Measurements from ENCODE around the gene BTD.

BTD gene

DNA sequence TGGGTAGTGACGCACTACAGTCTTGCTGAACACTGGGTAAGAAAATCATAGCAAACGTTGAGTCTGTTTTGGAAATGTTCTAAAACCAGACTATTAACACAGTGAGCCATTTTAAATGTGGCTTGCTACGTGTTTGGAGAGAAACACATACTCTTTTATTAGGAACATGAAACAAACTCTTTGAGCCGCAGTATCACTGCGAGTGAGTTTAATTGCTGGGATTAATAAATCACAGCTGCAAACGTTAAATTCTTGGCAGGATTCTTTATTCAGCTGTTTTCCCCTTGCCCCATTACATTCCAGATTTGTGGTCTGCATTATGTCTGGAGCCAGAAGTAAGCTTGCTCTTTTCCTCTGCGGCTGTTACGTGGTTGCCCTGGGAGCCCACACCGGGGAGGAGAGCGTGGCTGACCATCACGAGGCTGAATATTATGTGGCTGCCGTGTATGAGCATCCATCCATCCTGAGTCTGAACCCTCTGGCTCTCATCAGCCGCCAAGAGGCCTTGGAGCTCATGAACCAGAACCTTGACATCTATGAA is 33.6 kb downstream of the BTD start:
- Histone ChIP-seq H3K79me2 (ENCODE audit: control insufficient read depth, low read length) (no peaks in the 10 kb centered on the region), H3K9me2 (replicated peaks; ENCODE audit: control insufficient read depth, low read length) (no peaks in the 10 kb centered on the region), H4K20me1 (ENCODE audit: control insufficient read depth, insufficient read depth, low read depth, low read length) (no peaks in the 10 kb centered on the region), H3K4me2 (ENCODE audit: low read length) (no peak overlapping the region), H3K4me1 (ENCODE audit: control insufficient read depth, low read length) (peaks cover 12% of the 10 kb centered on the region), H3K9me3 (ENCODE audit: control insufficient read depth, insufficient read depth, low read length) (no peaks in the 10 kb centered on the region), H3K36me3 (ENCODE audit: control insufficient read depth, low read length) (no peaks in the 10 kb centered on the region), H3K27ac (ENCODE audit: low read depth, low read length) (no peak overlapping the region), H3K27me3 (ENCODE audit: control insufficient read depth, low read length) (no peaks in the 10 kb centered on the region), H3K4me3 (ENCODE audit: low read length) (no peak overlapping the region), H3F3A (ENCODE audit: control insufficient read depth, insufficient read depth) (no peaks in the 10 kb centered on the region)
- TF ChIP-seq CTCF (IDR thresholded peaks at IDR 0.05; ENCODE audit: low read depth, low read length, poor library complexity, severe bottlenecking) (no peak), EZH2phosphoT487 (IDR thresholded peaks at IDR 0.05; ENCODE audit: borderline replicate concordance, low read length) (no peak)

GRCh38 chr3:15636028-15636709 is 34.6 kb downstream of the BTD start:
- Histone ChIP-seq H3F3A (ENCODE audit: control insufficient read depth, insufficient read depth) (no peaks in the 10 kb centered on the region), H3K79me2 (ENCODE audit: control insufficient read depth, low read length) (no peaks in the 10 kb centered on the region), H3K27me3 (ENCODE audit: control insufficient read depth, low read length) (no peaks in the 10 kb centered on the region), H3K9me2 (replicated peaks; ENCODE audit: control insufficient read depth, low read length) (no peaks in the 10 kb centered on the region), H3K4me2 (ENCODE audit: low read length) (peak overlapping the region; percentile 24; the same call in 1 of the 2 replicates), H4K20me1 (ENCODE audit: control insufficient read depth, insufficient read depth, low read depth, low read length) (no peaks in the 10 kb centered on the region), H3K27ac (ENCODE audit: low read depth, low read length) (no peak overlapping the region), H3K9me3 (ENCODE audit: control insufficient read depth, insufficient read depth, low read length) (no peaks in the 10 kb centered on the region), H3K36me3 (ENCODE audit: control insufficient read depth, low read length) (no peaks in the 10 kb centered on the region), H3K4me3 (ENCODE audit: low read length) (no peak overlapping the region), H3K4me1 (ENCODE audit: control insufficient read depth, low read length) (peaks cover 6% of the 10 kb centered on the region)
- TF ChIP-seq CTCF (IDR thresholded peaks at IDR 0.05; ENCODE audit: low read depth, low read length, poor library complexity, severe bottlenecking) (no peak), EZH2phosphoT487 (IDR thresholded peaks at IDR 0.05; ENCODE audit: borderline replicate concordance, low read length) (no peak)

GRCh38 chr3:15637131-15637951 is 35.8 kb downstream of the BTD start:
- TF ChIP-seq EZH2phosphoT487 (IDR thresholded peaks at IDR 0.05; ENCODE audit: borderline replicate concordance, low read length) = no peak
- TF ChIP-seq CTCF (IDR thresholded peaks at IDR 0.05; ENCODE audit: low read depth, low read length, poor library complexity, severe bottlenecking) = no peak
- no peaks in the 10 kb centered on the region for H3K9me2 ChIP-seq (replicated peaks; ENCODE audit: control insufficient read depth, low read length)
- H4K20me1 ChIP-seq (ENCODE audit: control insufficient read depth, insufficient read depth, low read depth, low read length) = no peaks in the 10 kb centered on the region
- no peak overlapping the region for H3K4me2 ChIP-seq (ENCODE audit: low read length)
- H3F3A ChIP-seq (ENCODE audit: control insufficient read depth, insufficient read depth) = no peaks in the 10 kb centered on the region
- no peaks in the 10 kb centered on the region for H3K27me3 ChIP-seq (ENCODE audit: control insufficient read depth, low read length)
- peaks cover 6% of the 10 kb centered on the region for H3K4me1 ChIP-seq (ENCODE audit: control insufficient read depth, low read length)
- no peak overlapping the region for H3K27ac ChIP-seq (ENCODE audit: low read depth, low read length)
- H3K36me3 ChIP-seq (ENCODE audit: control insufficient read depth, low read length) = no peaks in the 10 kb centered on the region
- no peaks in the 10 kb centered on the region for H3K9me3 ChIP-seq (ENCODE audit: control insufficient read depth, insufficient read depth, low read length)
- H3K79me2 ChIP-seq (ENCODE audit: control insufficient read depth, low read length) = no peaks in the 10 kb centered on the region
- H3K4me3 ChIP-seq (ENCODE audit: low read length) = no peak overlapping the region

All from DOHH2 (cell line).